Kidney glomerular epithelial cell (primary cell): ENCODE results near the gene MRC2.

Experiments used
- DNase-seq: peaks from one replicate; lab custom pipeline; 2025; lab: John Stamatoyannopoulos, UW

The MRC2 gene

GRCh38 chr17:62631936-62632924 lies 4.8 kb downstream of the MRC2 start:
- DNase-seq, result no peak

- DNase-seq, result no peak
These were observed 10.3 kb downstream of the MRC2 start for GRCh38 chr17:62637809-62638208.

- no peak for DNase-seq
These were observed 13.7 kb downstream of the MRC2 start for GRCh38 chr17:62641153-62641552.

- no peak for DNase-seq
These were observed 14.5 kb downstream of the MRC2 start for GRCh38 chr17:62641951-62642350.

- DNase-seq, result no peak
These were observed 16.0 kb downstream of the MRC2 start for GRCh38 chr17:62643496-62643895.

- DNase-seq, result no peak
These were observed 17.2 kb downstream of the MRC2 start for GRCh38 chr17:62644487-62645173.

- DNase-seq, result no peak
These were observed 20.9 kb downstream of the MRC2 start for GRCh38 chr17:62648251-62648955.

GRCh38 chr17:62648956-62649294 lies 21.5 kb downstream of the MRC2 start:
- no peak for DNase-seq

GRCh38 chr17:62649570-62649969 lies 22.1 kb downstream of the MRC2 start:
- no peak for DNase-seq

GRCh38 chr17:62650587-62650986 lies 23.1 kb downstream of the MRC2 start:
- no peak for DNase-seq

- DNase-seq, result peak; percentile 37
These were observed 25.0 kb downstream of the MRC2 start for GRCh38 chr17:62652251-62653001.

GRCh38 chr17:62653002-62653825 lies 25.7 kb downstream of the MRC2 start:
- DNase-seq, result peak; percentile 25

- no peak for DNase-seq
These were observed 26.6 kb downstream of the MRC2 start for GRCh38 chr17:62653826-62654761.

- DNase-seq, result no peak
These were observed 28.2 kb downstream of the MRC2 start for GRCh38 chr17:62655656-62656055.

GRCh38 chr17:62656446-62656845 lies 29.0 kb downstream of the MRC2 start:
- DNase-seq, result no peak

- no peak for DNase-seq
These were observed 29.7 kb downstream of the MRC2 start for GRCh38 chr17:62657145-62657665.

GRCh38 chr17:62657690-62658089 lies 30.2 kb downstream of the MRC2 start:
- no peak for DNase-seq

GRCh38 chr17:62658136-62658920 lies 30.9 kb downstream of the MRC2 start:
- DNase-seq, result no peak

GRCh38 chr17:62660629-62661118 lies 33.2 kb downstream of the MRC2 start:
- DNase-seq, result no peak
